Ovary (tissue), 9 donors: ENCODE results near the gene NRXN3. TPM values are rescaled to one million over a fixed set of nuclear protein-coding genes. Genes with fewer than 3 reads are reported as not detected.

ENCODE experiments used
- DNase-seq, 5 donors: peaks; one replicate each; pipeline ENCODE4 v3.0.0-alpha.2; 2019 to 2020
- H3K27ac ChIP-seq, 2 donors: fragments of 200-600 bp; one replicate each; pipeline versions ENCODE4 v1.5.1 to v1.8.0; 2019 to 2022
- H3K27me3 ChIP-seq: fragments of 200-600 bp; one replicate; pipeline ENCODE4 v1.8.0; 2022
- H3K36me3 ChIP-seq: fragments of 200-600 bp; sonication (generic); one replicate; pipeline ENCODE4 v1.5.1; 2019
- H3K4me1 ChIP-seq: one replicate; pipeline ENCODE4 v1.8.1; 2013; ENCODE audit warnings: mild to moderate bottlenecking, moderate library complexity; ENCODE audit not compliant: insufficient read depth
- H3K4me3 ChIP-seq: fragments of 200-600 bp; sonication (generic); one replicate; pipeline ENCODE4 v1.5.1; 2017
- H3K9me3 ChIP-seq, 2 donors: fragments of 200-600 bp in 1 of 2; sonication (generic) in 1 of 2; one replicate each; pipeline versions ENCODE4 v1.5.1 to v1.8.1; 2013 to 2019; ENCODE audit warnings: mild to moderate bottlenecking in 1 of 2, moderate library complexity in 1 of 2
- CTCF ChIP-seq, 3 donors: fragments of 450-650 bp in 2 of 3; fragments of 200-600 bp in 1 of 3; IDR thresholded peaks; one replicate each; pipeline versions ENCODE4 v1.5.1 to v1.8.0; 2016 to 2022; ENCODE audit warnings: antibody characterized with exemption in 3 of 3, mild to moderate bottlenecking in 1 of 3
- EP300 ChIP-seq: sonication (generic); formaldehyde crosslinking; IDR thresholded peaks from one replicate; pipeline ENCODE4 v1.6.1; 2017; ENCODE audit warnings: antibody characterized with exemption
- POLR2A ChIP-seq: fragments of 450-650 bp; IDR thresholded peaks from one replicate; pipeline ENCODE4 v1.6.1; 2017; ENCODE audit warnings: antibody characterized with exemption, mild to moderate bottlenecking, moderate library complexity
- WGBS, 3 donors: extraction: QIAGEN DNeasy Blood & Tissue Kit in 1 of 3; methylation state at CpG; one replicate each; pipeline versions ENCODE4 v1.1.5 to v1.1.7; 2013 to 2017; 5-methylcytosine and 5-hydroxymethylcytosine counted together
- intact Hi-C, 4 donors: fragments of 100-400 bp; cut with DNase I; formaldehyde crosslinking; loops; one replicate each; pipeline versions ENCODE4 v1.11.0 to v1.15.1; 2022 to 2023
- polyA plus RNA-seq, 2 donors: library from polyadenylated mRNA; stranded (reverse); fragments of 200-250 nt in 1 of 2; fragments of 350-450 nt in 1 of 2; fragmentation: Illumina TruSeq in 1 of 2; extraction: RNeasy Lipid Tissue Mini Kit (QIAGEN cat#74804) in 1 of 2; gene quantifications; one replicate each; pipeline ENCODE4 v1.2.3, GENCODE V29; 2013 to 2014
- total RNA-seq, 7 donors: library from RNA; depleted of rRNA in 2 of 7; stranded (reverse); fragments of >200 nt in 2 of 7; fragmentation: NEBNext Ultra II Directional in 3 of 7; extraction: Animal tissue kit (Norgen Biotek cat#: 25700) in 3 of 7; gene quantifications; one replicate each; pipeline versions ENCODE4 v1.1.0 to v1.2.4, GENCODE V29; 2016 to 2023
- donor health status: DM: no; HTN: no; CAD: no; lungs with moderate emphysema.
- donor health status: DM: no; HTN: no; CAD: no.
- donor health status: Bipolar disorder and iron deficiency.
- donor health status: DM: yes; HTN: yes; CAD: no.
- donor health status: DM: no; HTN: no; CAD: no.
- donor health status: DM: yes; HTN: yes; CAD: no.

The NRXN3 gene
- total and polyA plus RNA-seq, 9 donors: 0.28 to 6.2 (median 0.82) TPM

- TF ChIP-seq CTCF (IDR thresholded peaks at IDR 0.05) (no peak), EP300 (no peak), POLR2A (no peak)
Measured at GRCh38 chr14:79356040-79356439, 1185.9 kb downstream of the NRXN3 start.

GRCh38 chr14:79357307-79357706 lies 1187.1 kb downstream of the NRXN3 start:
- WGBS, 3 donors: 35 to 55% (median 48%) methylated on average over 2 of the region's 2 CpGs
- no peak for DNase-seq
- no peak overlapping the region for H3K27ac ChIP-seq
- no peaks in the 10 kb centered on the region for H3K36me3 ChIP-seq
- H3K9me3 ChIP-seq: no peaks in the 10 kb centered on the region
- no peak overlapping the region for H3K4me3 ChIP-seq
- H3K27me3 ChIP-seq: no peaks in the 10 kb centered on the region
- intact Hi-C loops: no loop called here
- no peaks in the 10 kb centered on the region for H3K4me1 ChIP-seq
- TF ChIP-seq CTCF (IDR thresholded peaks at IDR 0.05): no peak
- TF ChIP-seq EP300: no peak

More at GRCh38 chr14:79356040-79356439, 1185.9 kb downstream of the NRXN3 start:
- Histone ChIP-seq H3K27ac (no peak overlapping the region), H3K27me3 (no peaks in the 10 kb centered on the region), H3K36me3 (no peaks in the 10 kb centered on the region), H3K4me1 (no peaks in the 10 kb centered on the region), H3K4me3 (no peak overlapping the region), H3K9me3 (no peaks in the 10 kb centered on the region)
- 15 to 32% (median 26%) methylated on average over 2 of the region's 2 CpGs for WGBS, 3 donors
- no peak for DNase-seq
- intact Hi-C loops: no loop called here

GRCh38 chr14:79363291-79363690 lies 1193.1 kb downstream of the NRXN3 start:
- Histone ChIP-seq H3K36me3 (no peaks in the 10 kb centered on the region), H3K27me3 (no peaks in the 10 kb centered on the region), H3K4me1 (no peaks in the 10 kb centered on the region), H3K4me3 (no peak overlapping the region), H3K27ac (no peak overlapping the region), H3K9me3 (no peaks in the 10 kb centered on the region)
- no peak for DNase-seq
- WGBS, 3 donors: 81 to 90% (median 82%) methylated on average over 3 of the region's 3 CpGs
- TF ChIP-seq EP300: no peak
- no peak for TF ChIP-seq CTCF (IDR thresholded peaks at IDR 0.05)
- no peak for TF ChIP-seq POLR2A
- intact Hi-C loops: no loop called here

DNA sequence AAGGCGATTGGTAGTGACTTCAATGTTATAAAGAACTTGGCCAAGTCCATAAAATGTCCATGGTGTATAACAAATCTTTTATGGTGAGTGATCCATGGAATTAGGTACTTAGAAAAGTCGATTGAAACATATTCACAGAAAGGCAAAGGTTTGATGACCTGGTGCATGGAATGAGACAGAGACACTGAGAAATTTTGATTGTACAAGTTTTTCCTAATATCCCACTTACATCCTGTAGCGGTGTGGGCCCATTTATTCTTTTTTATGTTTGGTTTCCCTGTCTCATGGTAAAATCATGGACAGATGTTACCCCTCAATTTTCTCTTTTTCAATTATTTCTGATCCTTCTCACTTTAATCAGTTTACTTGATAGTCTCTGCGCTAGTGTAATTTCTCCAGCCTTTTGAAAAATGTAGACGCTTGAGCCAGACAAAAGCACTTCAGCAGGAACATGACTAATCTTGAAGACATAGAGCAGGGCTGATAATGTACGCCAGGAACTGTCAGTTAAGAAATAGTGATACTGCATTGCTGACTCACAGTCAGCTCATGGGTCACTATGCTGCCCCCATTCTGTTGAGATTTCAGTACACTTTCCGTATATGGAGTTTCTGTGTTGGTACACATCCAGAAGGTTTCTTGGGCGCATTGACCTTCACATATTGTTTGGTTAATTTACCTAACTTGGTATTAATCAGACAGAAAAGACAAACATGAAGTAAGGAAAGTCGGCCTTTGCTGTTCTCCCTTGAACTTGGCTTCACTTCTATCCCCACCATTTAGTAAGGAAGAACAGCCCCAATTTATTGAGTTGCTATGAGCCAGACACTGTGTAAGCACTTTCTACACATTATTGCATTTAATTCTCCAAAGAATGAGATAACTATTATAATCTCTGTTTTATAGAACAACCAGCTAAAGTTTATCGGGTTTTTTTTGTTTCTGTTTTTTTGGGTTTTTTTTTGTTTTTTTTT lies 1199.5 kb downstream of the NRXN3 start:
- Histone ChIP-seq H3K4me3 (no peak overlapping the region), H3K9me3 (no peaks in the 10 kb centered on the region), H3K27me3 (no peaks in the 10 kb centered on the region), H3K4me1 (no peaks in the 10 kb centered on the region), H3K36me3 (no peaks in the 10 kb centered on the region), H3K27ac (no peak overlapping the region)
- 46 to 52% (median 51%) methylated on average over 10 of the region's 10 CpGs for WGBS, 3 donors
- TF ChIP-seq EP300: no peak
- TF ChIP-seq CTCF (IDR thresholded peaks at IDR 0.05): no peak
- no peak for TF ChIP-seq POLR2A
- no peak for DNase-seq
- intact Hi-C loops: no loop called here
